H1 (cell line): Measurements from ENCODE around the gene ADCY9. TPM values are rescaled to one million over a fixed set of nuclear protein-coding genes. Genes with fewer than 3 reads are reported as not detected.

Source experiments
- CTCF ChIA-PET: fragments of 300-600 bp; sonication (Branson Sonifier 250); formaldehyde crosslinking; loops from one replicate; lab custom pipeline; 2021; ENCODE audit not compliant: partially characterized antibody; lab: Charles Lee
- POLR2A ChIA-PET: fragments of 300-600 bp; sonication (Branson Sonifier 250); formaldehyde crosslinking; loops from one replicate; lab custom pipeline; 2021; ENCODE audit warnings: inconsistent platforms; ENCODE audit not compliant: partially characterized antibody; lab: Charles Lee
- DNase-seq, 2 experiments: peaks; one replicate each; pipeline versions ENCODE4 v3.0.0 to v3.0.0-alpha.2; 2010 to 2022; ENCODE audit warnings: low spot score in 2 of 2, low read depth in 1 of 2, mixed read lengths in 1 of 2
- FAIRE-seq: peaks from 2 replicates; lab custom pipeline; 2011; peaks lifted over from hg19 to GRCh38; lab: Jason Lieb, UNC
- H2AFZ ChIP-seq: 2 replicates; pipeline ENCODE4 v1.8.1; 2012; ENCODE audit warnings: low read length, inconsistent platforms
- H2AK5ac ChIP-seq: 2 replicates; pipeline ENCODE4 v1.6.1; 2013; ENCODE audit warnings: low read depth, low read length
- H2BK120ac ChIP-seq: replicated peaks from 2 replicates; pipeline ENCODE3; 2013; ENCODE audit warnings: low read depth, low read length, inconsistent platforms
- H2BK12ac ChIP-seq: 2 replicates; pipeline ENCODE4 v1.6.1; 2013; ENCODE audit warnings: low read depth, low read length
- H2BK15ac ChIP-seq: 2 replicates; pipeline ENCODE4 v1.6.1; 2013; ENCODE audit warnings: low read length
- H2BK20ac ChIP-seq: 2 replicates; pipeline ENCODE4 v1.6.1; 2013; ENCODE audit warnings: low read length
- H2BK5ac ChIP-seq: 2 replicates; pipeline ENCODE4 v1.6.1; 2013; ENCODE audit warnings: low read depth, low read length
- H3K14ac ChIP-seq: 2 replicates; pipeline ENCODE4 v1.6.1; 2013; ENCODE audit warnings: inconsistent platforms; ENCODE audit not compliant: insufficient read length
- H3K18ac ChIP-seq: 2 replicates; pipeline ENCODE4 v1.6.1; 2013; ENCODE audit warnings: low read length; ENCODE audit errors: extremely low read depth
- H3K23ac ChIP-seq: 2 replicates; pipeline ENCODE4 v1.6.1; 2013; ENCODE audit warnings: inconsistent platforms; ENCODE audit not compliant: insufficient read length
- H3K23me2 ChIP-seq: 2 replicates; pipeline ENCODE4 v1.6.1; 2013; ENCODE audit warnings: low read depth, low read length
- H3K27ac ChIP-seq: 2 replicates; pipeline ENCODE4 v1.6.1; 2011; ENCODE audit warnings: low read depth, low read length, inconsistent platforms
- H3K27me3 ChIP-seq, 4 experiments: replicated peaks in 1 of 4; 1 replicate in 1 of 4; 2 replicates in 3 of 4; pipeline versions ENCODE4 v1.6.1 to v1.8.1; 2011 to 2013; ENCODE audit warnings: low read length in 3 of 4, mild to moderate bottlenecking in 3 of 4, inconsistent platforms in 2 of 4, mixed read lengths in 2 of 4, moderate library complexity in 1 of 4; ENCODE audit not compliant: control insufficient read depth in 3 of 4, insufficient read depth in 3 of 4; ENCODE audit errors: extremely low read depth in 1 of 4
- H3K36me3 ChIP-seq, 4 experiments: 2 replicates each; pipeline versions ENCODE4 v1.6.1 to v1.8.1; 2011 to 2013; ENCODE audit warnings: mild to moderate bottlenecking in 4 of 4, low read length in 3 of 4, moderate library complexity in 2 of 4, control low read depth in 1 of 4, inconsistent platforms in 1 of 4; ENCODE audit not compliant: insufficient read depth in 4 of 4, control insufficient read depth in 2 of 4
- H3K4ac ChIP-seq: replicated peaks from 2 replicates; pipeline ENCODE3; 2013; ENCODE audit warnings: low read length, low read depth, mixed read lengths, inconsistent platforms; ENCODE audit not compliant: insufficient read length
- H3K4me1 ChIP-seq, 4 experiments: replicated peaks in 1 of 4; 1 replicate in 1 of 4; 2 replicates in 3 of 4; pipeline versions ENCODE4 v1.6.1 to v1.8.1; 2011 to 2013; ENCODE audit warnings: low read length in 3 of 4, inconsistent platforms in 2 of 4, mixed read lengths in 1 of 4; ENCODE audit not compliant: insufficient read depth in 4 of 4, control insufficient read depth in 3 of 4
- H3K4me2 ChIP-seq, 2 experiments: 2 replicates each; pipeline versions ENCODE4 v1.6.1 to v1.8.1; 2011 to 2013; ENCODE audit warnings: low read depth in 2 of 2, low read length in 2 of 2, control low read depth in 1 of 2, inconsistent platforms in 1 of 2, mild to moderate bottlenecking in 1 of 2; ENCODE audit not compliant: insufficient read depth in 1 of 2
- H3K4me3 ChIP-seq, 4 experiments: fragments of 200-600, 300-600 bp in 1 of 4; sonication (generic), shearing (Covaris generic), sonication (Bioruptor Twin) in 1 of 4; 2 replicates each; pipeline versions ENCODE4 v1.5.1 to v1.8.1; 2011 to 2016; ENCODE audit warnings: low read length in 4 of 4, low read depth in 3 of 4, control low read depth in 2 of 4, inconsistent platforms in 2 of 4, mild to moderate bottlenecking in 2 of 4, mixed read lengths in 1 of 4, moderate library complexity in 1 of 4; ENCODE audit not compliant: insufficient read depth in 2 of 4; ENCODE audit errors: extremely low read depth in 1 of 4
- H3K56ac ChIP-seq: replicated peaks from 2 replicates; pipeline ENCODE3; 2013; ENCODE audit warnings: low read depth, mild to moderate bottlenecking, mixed read lengths, low read length, inconsistent platforms; ENCODE audit not compliant: insufficient read length
- H3K79me1 ChIP-seq: 2 replicates; pipeline ENCODE4 v1.6.1; 2013; ENCODE audit warnings: low read depth, low read length, control low read depth
- H3K79me2 ChIP-seq, 2 experiments: 2 replicates each; pipeline versions ENCODE4 v1.6.1 to v1.8.1; 2012 to 2013; ENCODE audit warnings: low read length in 2 of 2, mild to moderate bottlenecking in 2 of 2, inconsistent platforms in 1 of 2; ENCODE audit not compliant: insufficient read depth in 2 of 2, control insufficient read depth in 1 of 2
- H3K9ac ChIP-seq, 4 experiments: replicated peaks in 1 of 4; 1 replicate in 1 of 4; 2 replicates in 3 of 4; pipeline versions ENCODE4 v1.6.1 to v1.8.1; 2011 to 2013; ENCODE audit warnings: low read depth in 3 of 4, low read length in 3 of 4, control low read depth in 2 of 4, mild to moderate bottlenecking in 2 of 4, moderate library complexity in 2 of 4, inconsistent platforms in 1 of 4; ENCODE audit errors: extremely low read depth in 1 of 4
- H3K9me3 ChIP-seq, 2 experiments: 2 replicates each; pipeline versions ENCODE4 v1.6.1 to v1.8.1; 2012 to 2013; ENCODE audit warnings: mild to moderate bottlenecking in 2 of 2, moderate library complexity in 2 of 2, control low read depth in 1 of 2, inconsistent platforms in 1 of 2, low read depth in 1 of 2, low read length in 1 of 2, mixed read lengths in 1 of 2; ENCODE audit not compliant: insufficient read depth in 2 of 2
- H4K20me1 ChIP-seq, 2 experiments: replicated peaks in 1 of 2; 2 replicates each; pipeline versions ENCODE3 to v1.8.1; 2011 to 2013; ENCODE audit warnings: inconsistent platforms in 2 of 2, low read length in 2 of 2, mild to moderate bottlenecking in 1 of 2; ENCODE audit not compliant: insufficient read depth in 2 of 2, control insufficient read depth in 1 of 2
- H4K5ac ChIP-seq: 2 replicates; pipeline ENCODE4 v1.6.1; 2013; ENCODE audit warnings: low read length, low read depth, mixed read lengths, inconsistent platforms; ENCODE audit not compliant: insufficient read length
- H4K8ac ChIP-seq: 2 replicates; pipeline ENCODE4 v1.8.0; 2013; ENCODE audit warnings: mild to moderate bottlenecking, moderate library complexity, low read length, inconsistent platforms; ENCODE audit not compliant: insufficient read depth; ENCODE audit errors: extremely low read depth
- H4K91ac ChIP-seq: replicated peaks from 2 replicates; pipeline ENCODE3; 2013; ENCODE audit warnings: low read length, mixed read lengths, inconsistent platforms; ENCODE audit not compliant: insufficient read length
- GTF2F1 ChIP-seq: IDR thresholded peaks from 2 replicates; pipeline ENCODE4 v1.6.1; 2012; ENCODE audit warnings: low read depth, low read length, improper control_type of control experiment, borderline replicate concordance
- NANOG ChIP-seq: IDR thresholded peaks from 2 replicates; pipeline ENCODE4 v1.6.1; 2011; ENCODE audit warnings: low read length, low read depth, mild to moderate bottlenecking, inconsistent platforms; ENCODE audit not compliant: insufficient read depth, poor library complexity, severe bottlenecking
- SAP30 ChIP-seq: fragments of 300-600 bp; sonication (generic); IDR thresholded peaks from 2 replicates; pipeline ENCODE4 v1.7.1; 2012; ENCODE audit warnings: low read length, moderate library complexity, mild to moderate bottlenecking, inconsistent platforms; ENCODE audit not compliant: insufficient read depth, insufficient replicate concordance
- SUZ12 ChIP-seq: fragments of 200-600 bp; sonication (generic); IDR thresholded peaks from 2 replicates; pipeline ENCODE4 v1.6.1; 2012; ENCODE audit warnings: mild to moderate bottlenecking, inconsistent platforms, low read length, moderate library complexity, mixed read lengths
- TAF1 ChIP-seq: IDR thresholded peaks from 2 replicates; pipeline ENCODE4 v1.6.1; 2011; ENCODE audit warnings: mild to moderate bottlenecking, low read depth, low read length
- ZNF274 ChIP-seq: IDR thresholded peaks from 2 replicates; pipeline ENCODE4 v1.7.0; 2012; ENCODE audit warnings: low read length, borderline replicate concordance; ENCODE audit errors: extremely low read depth
- WGBS, 2 experiments: shearing (Covaris generic) in 1 of 2; methylation state at CpG; one replicate each; pipeline versions ENCODE4 v1.1.6 to v1.1.7; 2013 to 2015; ENCODE audit warnings: low lambda C conversion rate in 2 of 2, mixed read lengths in 2 of 2, inconsistent platforms in 1 of 2, low coverage in 1 of 2, missing lambda C conversion rate in 1 of 2; ENCODE audit not compliant: insufficient replicate concordance in 2 of 2, insufficient coverage in 1 of 2, insufficient read length in 1 of 2; ENCODE audit errors: extremely low coverage in 1 of 2, missing lambda C conversion rate in 1 of 2; 5-methylcytosine and 5-hydroxymethylcytosine counted together
- polyA plus RNA-seq, 7 experiments: library from polyadenylated mRNA; depleted of rRNA in 3 of 7; stranded (reverse) in 5 of 7; unstranded in 2 of 7; fragments of >200 nt in 5 of 7; fragments of 200-250 nt in 2 of 7; gene quantifications; 1 replicate in 5 of 7; 2 replicates in 1 of 7; 4 replicates in 1 of 7; pipeline versions ENCODE4 v1.2.1 to v1.2.3, GENCODE V29; 2011 to 2013; ENCODE audit warnings: missing spikeins in 2 of 7, mixed read lengths in 2 of 7
- total RNA-seq: library from RNA; stranded (reverse); fragmentation: NEBNext Ultra II Directional; extraction: Animal tissue kit (Norgen Biotek cat#: 25700); gene quantifications from 2 replicates; pipeline ENCODE4 v1.2.1, GENCODE V29; 2021

The ADCY9 gene
- total and polyA plus RNA-seq, 2 of the 8 experiments (the other 6 are each of a cell fraction or from before 2014, with no cell fraction given) = 5.4 to 13.1 TPM

DNA sequence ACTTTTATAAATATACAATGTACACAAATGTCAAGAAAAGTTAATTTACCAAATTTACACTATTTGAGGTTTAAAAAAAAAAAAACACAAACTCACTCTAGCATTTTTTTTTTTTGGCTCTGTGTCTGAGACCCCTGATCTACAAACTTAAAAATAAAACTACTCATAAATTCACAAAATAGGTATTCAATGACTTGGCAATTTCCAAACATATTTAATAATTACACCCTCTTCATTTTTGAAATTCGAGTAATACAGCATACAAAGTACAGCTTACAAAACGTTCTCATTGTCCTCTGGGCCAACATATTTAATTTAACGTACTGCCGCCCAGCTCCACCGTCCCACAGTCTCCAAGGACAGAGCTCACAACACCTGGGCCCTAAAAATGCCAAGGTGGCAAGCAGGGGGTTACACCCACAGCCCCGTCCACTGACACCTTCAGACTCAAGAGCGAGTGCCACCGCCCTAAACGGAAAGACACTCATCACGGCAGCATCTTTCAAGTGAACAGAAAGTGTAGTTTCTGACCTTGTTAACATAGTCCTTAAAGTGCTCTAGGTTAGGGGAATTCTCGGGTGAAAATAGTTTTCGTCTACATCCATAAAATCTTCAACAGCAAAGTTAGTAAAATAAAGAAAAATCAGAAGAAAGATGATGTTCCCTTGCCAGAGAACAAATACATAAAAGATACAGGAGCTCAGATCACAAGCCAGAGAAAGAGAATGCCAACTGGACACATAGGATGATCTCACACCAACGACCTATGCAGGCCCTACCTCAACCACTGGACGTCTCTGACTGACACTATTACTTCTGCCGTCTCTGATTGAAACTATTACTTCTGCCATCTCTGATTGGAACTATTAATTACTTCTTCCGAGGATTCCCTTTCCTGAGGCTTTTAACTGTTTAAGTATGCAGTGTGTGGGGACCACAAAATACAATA lies 4.2 kb downstream of the ADCY9 start:
- Histone ChIP-seq H2BK15ac (no peak overlapping the region), H2AFZ (no peak overlapping the region), H3K36me3 (no peaks in the 10 kb centered on the region), H3K4me2 (no peak overlapping the region; a peak in 1 of 4 replicates), H3K18ac (no peak overlapping the region), H4K20me1 (peaks cover 0 to 1% of the 10 kb centered on the region in 2 experiments), H3K23me2 (peaks cover 15% of the 10 kb centered on the region; the same call in 1 of the 2 replicates), H2BK12ac (no peak overlapping the region), H3K4me3 (no peak overlapping the region), H3K4me1 (peaks cover 3 to 12% (median 7%) of the 10 kb centered on the region in 4 experiments), H3K27ac (no peak overlapping the region), H4K8ac (no peak overlapping the region), H2BK120ac (no peak overlapping the region), H2AK5ac (no peak overlapping the region), H3K79me1 (no peaks in the 10 kb centered on the region; the same call in 1 of the 2 replicates), H3K23ac (no peak overlapping the region), H3K9ac (no peak overlapping the region), H3K56ac (no peak overlapping the region), H2BK5ac (no peak overlapping the region), H3K14ac (no peak overlapping the region), H4K91ac (no peak overlapping the region), H4K5ac (no peak overlapping the region), H3K79me2 (no peaks in the 10 kb centered on the region), H3K4ac (no peak overlapping the region), H3K9me3 (no peaks in the 10 kb centered on the region), H3K27me3 (peaks cover 0 to 18% (median 11%) of the 10 kb centered on the region in 4 experiments; a peak in 5 of 7 replicates), H2BK20ac (no peak overlapping the region)
- FAIRE-seq (no peak), DNase-seq (no peak)
- POLR2A ChIA-PET = interaction anchor here (1.2 to 1.4 kb wide), 2 partner anchors 15 to 16 kb away, joined by 3 to 5 read pairs; no protein-coding TSS in a partner anchor
- TF ChIP-seq SAP30 (no peak), TAF1 (no peak), NANOG (no peak), ZNF274 (no peak), SUZ12 (no peak), GTF2F1 (no peak)
- WGBS, 2 experiments = 88% methylated on average over 16 of the region's 16 CpGs; no CpG with 5 or more reads in 1 of the 2 experiments
- CTCF ChIA-PET = interaction anchor here (0.7 to 1.1 kb wide), 3 partner anchors 8 to 1048 kb away, joined by 3 to 5 read pairs (median 3); no protein-coding TSS in a partner anchor
